Measurements from ENCODE around the gene C10orf71.

Gene C10orf71

DNA sequence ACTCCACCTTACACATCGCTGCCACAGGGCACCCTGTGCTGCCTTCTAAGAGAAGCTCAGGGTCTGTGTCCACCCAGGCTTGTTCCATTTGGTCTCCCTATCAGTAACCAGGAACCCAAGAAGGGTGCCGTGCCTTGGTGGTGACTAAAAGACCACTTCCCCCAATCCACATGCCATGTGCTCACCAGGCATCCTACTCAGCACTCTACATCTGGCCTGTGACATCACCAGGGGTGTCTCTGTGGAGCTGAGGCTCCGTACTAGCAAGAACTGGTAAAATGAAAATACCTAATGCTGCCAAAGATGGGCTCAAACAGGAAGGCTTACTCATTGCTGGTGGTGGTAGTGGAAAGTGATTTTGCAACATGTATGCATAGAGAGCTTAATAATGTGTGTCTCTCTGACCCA is 19.0 kb upstream of the C10orf71 start:
- Histone ChIP-seq H3K9me3 (ENCODE audit: control insufficient read depth in 5 of 5, low read length in 5 of 5) (peaks cover 0 to 2% (median 0%) of the 10 kb centered on the region in 5 donors), H3K27me3 (ENCODE audit: control insufficient read depth in 5 of 5, insufficient read depth in 4 of 5, low read length in 5 of 5) (peaks cover 0 to 12% (median 4%) of the 10 kb centered on the region in 5 donors), H3K4me1 (ENCODE audit: control insufficient read depth in 5 of 5, insufficient read depth in 5 of 5, low read length in 5 of 5) (peaks cover 0 to 8% (median 0%) of the 10 kb centered on the region in 5 donors), H3K36me3 (ENCODE audit: control insufficient read depth in 5 of 5, insufficient read depth in 5 of 5, low read length in 5 of 5) (no peaks in the 10 kb centered on the region), H3K9ac (ENCODE audit: low read length in 5 of 5) (no peak overlapping the region), H3K4me3 (ENCODE audit: low read depth in 1 of 5, low read length in 5 of 5) (no peak overlapping the region), H3K27ac (ENCODE audit: low read depth, low read length) (no peak overlapping the region)

DNA sequence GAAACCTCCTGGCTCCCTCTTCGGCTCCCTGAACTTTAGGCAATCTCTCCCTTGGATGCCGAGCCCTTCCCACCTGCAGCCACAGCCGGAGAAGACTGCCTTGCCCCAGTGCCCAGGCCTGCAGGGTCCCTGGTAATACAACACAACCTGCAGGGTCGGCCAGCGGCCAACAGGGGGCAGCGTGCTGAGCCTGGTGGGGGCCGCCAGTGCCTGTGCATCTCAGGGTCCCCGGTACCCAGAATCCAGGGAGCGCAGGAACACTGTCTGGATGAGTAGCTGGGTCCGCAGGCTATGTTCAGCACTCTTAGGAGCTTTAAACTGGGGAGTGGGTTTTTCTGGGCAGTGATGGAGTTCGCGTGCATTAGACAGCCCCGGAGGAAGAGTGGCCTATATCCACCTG is 17.5 kb upstream of the C10orf71 start:
- H3K27me3 ChIP-seq (ENCODE audit: control insufficient read depth in 5 of 5, insufficient read depth in 4 of 5, low read length in 5 of 5), result peaks cover 0 to 12% (median 4%) of the 10 kb centered on the region in 5 donors
- H3K27ac ChIP-seq (ENCODE audit: low read depth, low read length), result no peak overlapping the region
- no peaks in the 10 kb centered on the region for H3K36me3 ChIP-seq (ENCODE audit: control insufficient read depth in 5 of 5, insufficient read depth in 5 of 5, low read length in 5 of 5)
- peaks cover 0 to 4% (median 0%) of the 10 kb centered on the region in 5 donors for H3K9me3 ChIP-seq (ENCODE audit: control insufficient read depth in 5 of 5, low read length in 5 of 5)
- no peak overlapping the region for H3K4me3 ChIP-seq (ENCODE audit: low read depth in 1 of 5, low read length in 5 of 5)
- H3K4me1 ChIP-seq (ENCODE audit: control insufficient read depth in 5 of 5, insufficient read depth in 5 of 5, low read length in 5 of 5), result peaks cover 0 to 8% (median 0%) of the 10 kb centered on the region in 5 donors
- no peak overlapping the region for H3K9ac ChIP-seq (ENCODE audit: low read length in 5 of 5)

DNA sequence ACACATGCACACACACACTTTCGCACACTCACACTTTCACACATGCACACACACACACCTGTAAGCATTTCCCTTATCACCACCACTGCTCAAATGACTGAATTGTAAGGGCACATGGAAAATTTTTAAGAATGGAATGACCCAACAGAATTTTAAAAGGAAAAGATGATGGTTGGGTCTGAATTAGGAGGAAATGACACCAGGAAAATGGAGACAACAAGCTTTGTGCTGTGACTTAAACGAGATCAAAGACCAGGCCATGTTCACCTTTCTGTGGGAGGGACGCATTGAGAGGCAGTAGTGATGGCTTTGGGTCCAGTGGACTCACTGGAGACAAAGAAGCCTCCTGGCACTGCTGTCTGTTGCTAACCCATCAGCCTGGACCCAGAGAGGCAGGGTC is 16.7 kb upstream of the C10orf71 start:
- Histone ChIP-seq H3K4me1 (ENCODE audit: control insufficient read depth in 5 of 5, insufficient read depth in 5 of 5, low read length in 5 of 5) (peaks cover 0 to 8% (median 0%) of the 10 kb centered on the region in 5 donors), H3K36me3 (ENCODE audit: control insufficient read depth in 5 of 5, insufficient read depth in 5 of 5, low read length in 5 of 5) (no peaks in the 10 kb centered on the region), H3K27ac (ENCODE audit: low read depth, low read length) (no peak overlapping the region), H3K9me3 (ENCODE audit: control insufficient read depth in 5 of 5, low read length in 5 of 5) (peaks cover 0 to 4% (median 0%) of the 10 kb centered on the region in 5 donors), H3K27me3 (ENCODE audit: control insufficient read depth in 5 of 5, insufficient read depth in 4 of 5, low read length in 5 of 5) (peaks cover 0 to 12% (median 4%) of the 10 kb centered on the region in 5 donors), H3K9ac (ENCODE audit: low read length in 5 of 5) (no peak overlapping the region), H3K4me3 (ENCODE audit: low read depth in 1 of 5, low read length in 5 of 5) (no peak overlapping the region)

DNA sequence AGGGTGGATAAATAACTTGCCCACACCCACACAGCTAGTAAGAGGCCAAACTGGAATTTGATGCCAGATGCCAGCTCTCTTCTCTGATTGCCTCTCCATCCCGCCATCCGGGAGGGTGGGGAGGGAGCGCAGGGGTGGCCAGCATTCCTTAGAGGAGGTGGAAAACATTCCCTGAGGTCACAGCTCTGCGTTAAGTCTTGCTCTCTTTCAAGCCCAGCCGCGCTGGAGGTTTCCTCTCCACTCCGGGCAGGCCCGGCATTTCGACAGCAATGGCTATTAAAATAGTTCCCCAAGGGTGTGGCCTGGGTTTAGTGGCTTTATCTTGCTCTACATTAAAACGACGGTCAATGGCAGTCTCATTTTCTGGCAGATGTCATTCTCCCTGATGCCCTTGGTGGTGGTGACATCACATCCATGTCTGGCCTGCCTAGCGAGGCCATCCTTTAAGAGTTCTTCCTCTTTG is 16.1 kb upstream of the C10orf71 start:
- Histone ChIP-seq H3K9ac (ENCODE audit: low read length in 5 of 5) (no peak overlapping the region), H3K36me3 (ENCODE audit: control insufficient read depth in 5 of 5, insufficient read depth in 5 of 5, low read length in 5 of 5) (no peaks in the 10 kb centered on the region), H3K9me3 (ENCODE audit: control insufficient read depth in 5 of 5, low read length in 5 of 5) (peaks cover 0 to 4% (median 0%) of the 10 kb centered on the region in 5 donors), H3K27ac (ENCODE audit: low read depth, low read length) (no peak overlapping the region), H3K27me3 (ENCODE audit: control insufficient read depth in 5 of 5, insufficient read depth in 4 of 5, low read length in 5 of 5) (peaks cover 0 to 12% (median 4%) of the 10 kb centered on the region in 5 donors), H3K4me3 (ENCODE audit: low read depth in 1 of 5, low read length in 5 of 5) (no peak overlapping the region), H3K4me1 (ENCODE audit: control insufficient read depth in 5 of 5, insufficient read depth in 5 of 5, low read length in 5 of 5) (peaks cover 0 to 8% (median 0%) of the 10 kb centered on the region in 5 donors)

DNA sequence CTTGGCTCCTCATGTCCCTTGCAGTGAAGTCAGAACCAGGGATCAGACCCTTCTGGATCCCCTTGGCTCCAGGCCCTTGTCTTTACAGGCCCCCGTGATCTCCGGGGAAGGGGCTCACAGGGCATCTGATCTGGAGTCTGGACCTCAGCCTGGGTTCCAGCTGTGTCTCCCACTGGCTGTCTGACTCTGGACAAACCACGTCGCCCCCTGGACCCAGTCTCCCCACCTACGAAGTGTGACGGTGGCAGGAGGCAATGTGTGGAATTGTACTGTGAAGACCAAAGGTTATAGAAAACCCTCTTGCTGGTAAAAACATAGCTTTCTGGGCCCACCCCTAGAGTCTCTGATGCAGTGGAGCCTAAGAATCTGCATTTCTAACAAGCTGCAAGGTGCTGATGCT is 15.5 kb upstream of the C10orf71 start:
- Histone ChIP-seq H3K27ac (ENCODE audit: low read depth, low read length) (no peak overlapping the region), H3K36me3 (ENCODE audit: control insufficient read depth in 5 of 5, insufficient read depth in 5 of 5, low read length in 5 of 5) (no peaks in the 10 kb centered on the region), H3K9me3 (ENCODE audit: control insufficient read depth in 5 of 5, low read length in 5 of 5) (peaks cover 0 to 4% (median 0%) of the 10 kb centered on the region in 5 donors), H3K4me1 (ENCODE audit: control insufficient read depth in 5 of 5, insufficient read depth in 5 of 5, low read length in 5 of 5) (peaks cover 0 to 8% (median 0%) of the 10 kb centered on the region in 5 donors), H3K9ac (ENCODE audit: low read length in 5 of 5) (no peak overlapping the region), H3K27me3 (ENCODE audit: control insufficient read depth in 5 of 5, insufficient read depth in 4 of 5, low read length in 5 of 5) (peaks cover 0 to 8% (median 4%) of the 10 kb centered on the region in 5 donors), H3K4me3 (ENCODE audit: low read depth in 1 of 5, low read length in 5 of 5) (no peak overlapping the region)

DNA sequence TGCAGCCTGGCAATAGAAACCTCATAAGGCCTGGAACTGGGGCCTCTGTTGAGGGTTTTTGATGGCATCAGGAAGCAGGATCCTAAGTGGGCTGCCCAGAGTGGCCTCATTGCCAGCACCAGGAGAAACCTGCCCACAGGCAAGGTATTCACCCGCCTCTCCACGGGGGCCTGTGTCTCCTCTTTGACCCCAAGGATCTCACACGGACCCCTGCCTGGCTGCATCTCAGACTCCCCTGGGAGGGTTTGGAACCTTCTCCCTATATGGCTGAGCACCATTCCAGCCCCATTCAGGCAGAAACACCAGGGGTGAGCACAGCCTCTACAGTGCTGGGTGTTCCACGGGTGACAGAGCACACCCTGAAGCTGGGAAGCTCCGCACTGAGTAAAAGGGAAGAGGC is 14.6 kb upstream of the C10orf71 start:
- Histone ChIP-seq H3K27ac (ENCODE audit: low read depth, low read length) (no peak overlapping the region), H3K36me3 (ENCODE audit: control insufficient read depth in 5 of 5, insufficient read depth in 5 of 5, low read length in 5 of 5) (no peaks in the 10 kb centered on the region), H3K9ac (ENCODE audit: low read length in 5 of 5) (no peak overlapping the region), H3K9me3 (ENCODE audit: control insufficient read depth in 5 of 5, low read length in 5 of 5) (peaks cover 0 to 4% (median 0%) of the 10 kb centered on the region in 5 donors), H3K4me1 (ENCODE audit: control insufficient read depth in 5 of 5, insufficient read depth in 5 of 5, low read length in 5 of 5) (peaks cover 0 to 9% (median 0%) of the 10 kb centered on the region in 5 donors), H3K27me3 (ENCODE audit: control insufficient read depth in 5 of 5, insufficient read depth in 4 of 5, low read length in 5 of 5) (peaks cover 0 to 7% (median 4%) of the 10 kb centered on the region in 5 donors), H3K4me3 (ENCODE audit: low read depth in 1 of 5, low read length in 5 of 5) (no peak overlapping the region)

DNA sequence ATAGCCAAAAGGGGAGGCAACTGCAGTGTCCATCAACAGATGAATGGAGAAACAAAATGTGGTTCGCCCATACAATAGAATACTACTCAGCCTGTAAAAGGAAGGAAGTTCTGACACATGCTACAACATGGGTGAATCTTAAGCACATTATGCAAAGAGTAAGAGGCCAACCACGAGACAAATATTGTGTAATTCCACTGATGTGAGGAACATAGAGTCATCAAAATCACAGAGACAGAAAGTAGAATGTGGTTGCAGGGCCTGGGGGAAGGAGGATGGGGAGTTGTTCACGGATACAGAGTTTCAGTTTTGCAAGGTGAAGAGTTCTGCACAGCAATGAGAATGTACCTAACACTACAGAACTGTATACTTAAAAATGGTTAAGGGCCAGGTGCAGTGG is 13.7 kb upstream of the C10orf71 start:
- Histone ChIP-seq H3K36me3 (ENCODE audit: control insufficient read depth in 5 of 5, insufficient read depth in 5 of 5, low read length in 5 of 5) (no peaks in the 10 kb centered on the region), H3K4me1 (ENCODE audit: control insufficient read depth in 5 of 5, insufficient read depth in 5 of 5, low read length in 5 of 5) (peaks cover 0 to 9% (median 0%) of the 10 kb centered on the region in 5 donors), H3K4me3 (ENCODE audit: low read depth in 1 of 5, low read length in 5 of 5) (no peak overlapping the region), H3K27me3 (ENCODE audit: control insufficient read depth in 5 of 5, insufficient read depth in 4 of 5, low read length in 5 of 5) (peaks cover 0 to 4% (median 0%) of the 10 kb centered on the region in 5 donors), H3K9me3 (ENCODE audit: control insufficient read depth in 5 of 5, low read length in 5 of 5) (peaks cover 0 to 4% (median 0%) of the 10 kb centered on the region in 5 donors), H3K27ac (ENCODE audit: low read depth, low read length) (no peak overlapping the region), H3K9ac (ENCODE audit: low read length in 5 of 5) (no peak overlapping the region)

DNA sequence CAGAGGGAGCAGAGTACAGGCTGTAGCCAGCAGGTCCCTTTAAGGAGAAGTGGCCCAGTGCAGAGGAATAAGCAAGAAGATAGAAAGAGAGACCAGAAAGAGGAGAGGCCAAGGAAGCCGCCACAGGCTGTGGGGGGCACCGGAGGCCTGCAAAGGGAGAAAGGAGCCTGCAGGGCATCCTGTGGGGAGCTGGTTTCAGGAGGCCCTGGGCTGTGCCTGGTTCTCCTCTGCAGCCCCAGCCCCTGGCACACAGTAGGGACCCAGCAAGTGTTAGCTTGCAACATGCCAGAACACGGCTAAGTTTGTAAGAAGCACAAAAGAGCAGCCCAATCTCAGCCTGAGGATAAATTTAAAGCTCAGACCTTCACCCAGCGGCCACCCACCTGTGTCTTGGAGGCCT is 12.3 kb upstream of the C10orf71 start:
- H3K4me1 ChIP-seq (ENCODE audit: control insufficient read depth in 5 of 5, insufficient read depth in 5 of 5, low read length in 5 of 5), result peaks cover 0 to 19% (median 0%) of the 10 kb centered on the region in 5 donors
- peaks cover 0 to 4% (median 0%) of the 10 kb centered on the region in 5 donors for H3K9me3 ChIP-seq (ENCODE audit: control insufficient read depth in 5 of 5, low read length in 5 of 5)
- no peak overlapping the region for H3K9ac ChIP-seq (ENCODE audit: low read length in 5 of 5)
- H3K27me3 ChIP-seq (ENCODE audit: control insufficient read depth in 5 of 5, insufficient read depth in 4 of 5, low read length in 5 of 5), result no peaks in the 10 kb centered on the region
- no peak overlapping the region for H3K4me3 ChIP-seq (ENCODE audit: low read depth in 1 of 5, low read length in 5 of 5)
- H3K27ac ChIP-seq (ENCODE audit: low read depth, low read length), result no peak overlapping the region
- no peaks in the 10 kb centered on the region for H3K36me3 ChIP-seq (ENCODE audit: control insufficient read depth in 5 of 5, insufficient read depth in 5 of 5, low read length in 5 of 5)

DNA sequence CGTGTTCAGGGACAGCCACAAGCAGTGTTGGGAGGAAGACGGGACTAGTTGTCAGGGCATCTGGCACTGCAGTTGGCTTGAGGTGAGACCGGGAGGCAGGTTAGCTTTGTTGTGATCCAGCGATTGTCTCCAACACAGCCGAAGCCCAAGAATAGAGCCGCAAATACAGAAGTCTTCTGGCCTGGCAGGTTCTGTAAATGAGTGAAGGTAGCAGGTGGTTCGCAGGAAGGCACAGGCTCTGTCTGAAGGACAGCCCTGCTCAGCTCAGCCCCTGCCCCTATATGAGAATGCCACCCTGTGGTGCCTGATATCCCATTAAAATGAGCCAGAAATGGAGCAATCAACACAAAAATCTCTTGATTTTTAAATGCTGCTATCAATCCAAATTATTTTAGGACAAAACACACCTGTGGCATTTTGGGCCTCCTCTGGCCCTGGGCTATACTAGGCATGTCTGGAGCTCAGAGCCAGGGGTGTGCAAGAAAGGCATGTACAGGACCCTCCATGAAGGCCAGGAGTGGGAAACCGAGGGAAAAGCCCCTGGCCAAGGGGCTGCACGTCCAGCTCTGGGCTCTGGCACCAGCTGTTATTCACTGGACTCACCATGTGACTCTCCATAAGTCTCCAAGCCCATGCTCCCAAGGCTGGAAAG is 11.2 kb upstream of the C10orf71 start:
- Histone ChIP-seq H3K4me3 (ENCODE audit: low read depth in 1 of 5, low read length in 5 of 5) (no peak overlapping the region), H3K27me3 (ENCODE audit: control insufficient read depth in 5 of 5, insufficient read depth in 4 of 5, low read length in 5 of 5) (no peaks in the 10 kb centered on the region), H3K36me3 (ENCODE audit: control insufficient read depth in 5 of 5, insufficient read depth in 5 of 5, low read length in 5 of 5) (no peaks in the 10 kb centered on the region), H3K27ac (ENCODE audit: low read depth, low read length) (no peak overlapping the region), H3K4me1 (ENCODE audit: control insufficient read depth in 5 of 5, insufficient read depth in 5 of 5, low read length in 5 of 5) (peaks cover 0 to 19% (median 0%) of the 10 kb centered on the region in 5 donors), H3K9me3 (ENCODE audit: control insufficient read depth in 5 of 5, low read length in 5 of 5) (peaks cover 0 to 4% (median 0%) of the 10 kb centered on the region in 5 donors), H3K9ac (ENCODE audit: low read length in 5 of 5) (no peak overlapping the region)

DNA sequence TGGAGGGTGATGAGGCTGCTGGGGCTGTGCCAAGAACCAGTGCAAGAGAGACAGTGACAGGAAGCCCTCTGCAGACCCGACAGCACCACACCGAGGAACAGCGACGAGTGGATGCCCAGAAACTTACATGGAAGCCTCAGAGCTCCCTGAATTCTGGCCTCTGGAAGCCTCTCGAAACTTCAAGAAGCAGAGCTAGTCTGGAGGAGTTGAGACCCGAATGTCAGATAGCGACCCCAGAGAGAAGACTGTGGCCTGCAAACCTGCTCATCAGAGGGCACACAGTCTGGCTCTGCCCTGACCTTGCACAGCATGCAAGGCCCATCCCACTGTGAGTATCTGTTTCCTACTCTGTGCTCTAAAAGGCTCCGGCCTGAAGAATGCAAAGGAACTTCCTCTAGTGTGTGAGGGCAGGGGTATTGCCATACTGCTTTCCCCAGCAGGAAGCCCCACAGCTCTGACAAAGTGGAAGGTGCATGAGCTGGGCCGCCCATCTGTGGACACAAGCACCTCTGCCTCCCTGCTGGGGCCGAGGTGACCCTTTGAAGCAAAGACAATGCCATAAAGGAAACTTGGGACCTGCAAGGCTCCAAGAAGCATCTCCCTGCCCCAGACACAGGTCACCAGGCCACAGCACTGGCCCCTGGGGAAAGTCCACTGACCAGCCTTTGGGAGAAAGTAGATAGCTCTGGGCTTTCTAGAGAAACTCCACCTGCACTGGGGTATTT is 10.5 kb upstream of the C10orf71 start:
- Histone ChIP-seq H3K9ac (ENCODE audit: low read length in 5 of 5) (no peak overlapping the region), H3K9me3 (ENCODE audit: control insufficient read depth in 5 of 5, low read length in 5 of 5) (peaks cover 0 to 4% (median 0%) of the 10 kb centered on the region in 5 donors), H3K4me1 (ENCODE audit: control insufficient read depth in 5 of 5, insufficient read depth in 5 of 5, low read length in 5 of 5) (peaks cover 0 to 19% (median 0%) of the 10 kb centered on the region in 5 donors), H3K27ac (ENCODE audit: low read depth, low read length) (no peak overlapping the region), H3K36me3 (ENCODE audit: control insufficient read depth in 5 of 5, insufficient read depth in 5 of 5, low read length in 5 of 5) (no peaks in the 10 kb centered on the region), H3K27me3 (ENCODE audit: control insufficient read depth in 5 of 5, insufficient read depth in 4 of 5, low read length in 5 of 5) (no peaks in the 10 kb centered on the region), H3K4me3 (ENCODE audit: low read depth in 1 of 5, low read length in 5 of 5) (no peak overlapping the region)
